CD4-positive, alpha-beta T cell treated with Interleukin-4 for 4 hours (primary cell): ENCODE data around the gene PHYH.
"Not testable (repeated sequence)": the region's sequence is repeated elsewhere in the genome, so short reads cannot be mapped to it uniquely, and the experiment has no call there.

Experiments used
- DNase-seq: peaks from one replicate; pipeline ENCODE4 v3.0.0-alpha.2; 2020

The PHYH gene

DNA sequence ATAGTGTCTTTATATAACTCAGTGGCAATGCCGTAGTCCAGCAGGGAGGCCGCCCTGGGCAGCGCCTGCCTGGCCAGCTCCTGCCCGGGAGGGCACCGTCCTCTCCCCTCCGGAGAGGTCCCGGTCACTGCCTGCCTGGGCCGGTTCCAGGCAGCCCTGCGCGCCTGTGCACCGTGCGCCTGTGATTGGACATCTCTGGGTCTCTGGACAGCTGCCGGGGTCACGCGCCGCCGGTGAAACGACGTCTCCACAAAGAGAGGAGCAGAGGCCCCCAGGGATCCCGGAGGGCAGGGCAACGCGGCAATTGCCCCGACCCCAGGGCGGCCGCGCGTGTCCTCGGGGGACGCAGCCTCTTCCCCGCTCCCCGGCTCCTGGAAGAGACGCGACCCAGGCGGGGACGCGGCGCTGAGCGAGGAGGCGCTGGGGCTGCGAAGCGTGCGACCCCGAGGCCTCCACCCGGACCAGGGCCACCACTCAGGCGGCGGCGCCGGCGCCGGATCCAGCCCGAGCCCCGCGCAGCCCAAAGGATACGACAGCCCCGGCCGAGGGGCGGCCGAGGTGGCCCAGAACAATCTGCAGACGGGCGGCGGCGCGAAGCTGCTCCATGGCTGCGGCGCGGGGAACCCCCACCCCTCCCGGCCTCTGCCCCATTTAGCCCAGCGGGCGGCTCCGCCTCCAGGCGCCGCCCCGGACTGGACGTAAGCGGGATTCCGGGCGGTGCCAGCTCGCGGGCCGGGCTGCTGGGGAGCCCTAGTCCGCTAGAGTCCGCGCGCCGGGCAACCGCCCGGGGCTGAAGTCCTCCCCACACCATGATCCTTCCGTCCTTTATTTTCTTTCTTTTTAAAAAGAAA is at the start of gene PHYH:
PHYH (minus strand) TSS at position 628 of the 851 bp plus-strand sequence; CDS start at position 606, 22 bp downstream.
- peak; percentile 77 for DNase-seq

DNA sequence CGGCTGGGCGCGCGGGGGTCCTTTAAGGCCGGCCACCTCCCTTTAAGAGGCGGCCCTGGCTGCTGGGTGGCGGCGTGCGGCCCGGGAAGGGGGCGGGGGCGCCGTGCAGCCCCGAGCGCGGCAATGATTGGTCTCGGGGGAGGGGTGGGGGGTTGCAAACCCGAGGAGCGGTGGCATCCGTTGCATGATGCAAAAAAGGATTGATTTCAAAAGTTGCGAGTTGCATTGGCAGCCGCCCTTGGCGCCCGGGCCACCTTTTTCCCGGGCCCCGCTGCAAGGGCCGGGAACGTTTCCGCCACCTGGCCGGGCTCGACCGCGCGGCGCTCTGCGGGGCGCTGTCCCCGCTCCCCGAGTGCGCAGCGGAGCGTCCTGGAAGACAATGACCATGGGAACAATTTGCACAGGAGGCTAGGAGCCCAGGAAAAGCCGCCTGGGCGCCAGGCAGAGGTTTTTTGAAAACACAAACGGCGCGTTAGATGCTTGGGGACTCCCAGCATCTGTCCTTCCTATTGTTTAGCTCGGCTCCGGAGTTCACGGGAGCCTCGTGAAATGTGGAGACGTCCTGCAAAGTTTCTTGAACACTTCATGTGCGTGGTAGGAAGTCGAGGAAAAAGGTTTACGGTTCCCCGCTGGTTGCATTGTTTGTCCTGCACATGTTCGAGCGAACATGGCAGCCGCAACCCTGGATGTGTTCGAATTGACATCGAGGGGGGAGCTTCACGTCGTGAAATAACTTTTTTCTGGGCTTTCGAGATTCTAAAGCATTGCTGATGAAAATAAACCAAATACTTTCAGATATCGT is 48.6 kb upstream of the PHYH start, which contains the start of gene SEPHS1:
SEPHS1 (minus strand) TSS at position 78 of the 802 bp plus-strand sequence. CDS start 3,343 bp downstream, outside the sequence.
- peak; percentile 84 for DNase-seq

DNA sequence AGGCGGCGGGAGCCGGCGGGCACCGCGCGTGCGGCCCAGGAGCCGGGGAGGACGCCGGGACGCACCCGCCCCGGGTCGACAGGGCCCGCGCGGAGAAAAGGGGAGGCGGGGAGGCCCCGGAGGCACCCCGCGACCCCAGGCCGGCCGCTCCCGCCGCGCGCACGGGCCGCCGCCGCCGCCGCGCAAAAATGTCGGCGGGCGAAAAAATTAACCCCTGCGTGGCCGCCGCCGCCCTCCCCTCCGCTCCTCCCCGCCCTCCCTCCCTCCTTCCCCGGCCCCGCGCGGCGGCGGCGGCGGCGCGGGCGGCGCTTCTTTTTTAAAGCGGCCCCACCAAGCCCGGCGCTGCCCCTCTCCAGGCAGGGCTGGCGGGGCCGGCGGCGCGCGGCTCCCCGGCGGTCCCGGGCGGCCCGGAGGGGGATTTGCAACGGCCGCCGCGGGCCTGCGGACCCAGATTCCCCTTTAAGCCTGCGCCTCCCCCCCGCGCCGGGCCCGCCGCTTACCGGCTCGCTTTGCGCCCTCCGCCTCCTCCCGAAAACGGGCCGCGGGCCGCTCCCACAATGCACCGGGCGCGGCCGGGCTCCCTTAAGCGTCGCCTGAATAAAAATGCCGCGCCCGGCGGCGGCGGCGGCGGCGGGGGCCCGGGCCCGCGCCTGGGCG is 47.8 kb upstream of the PHYH start:
- peak; percentile 76 for DNase-seq

DNA sequence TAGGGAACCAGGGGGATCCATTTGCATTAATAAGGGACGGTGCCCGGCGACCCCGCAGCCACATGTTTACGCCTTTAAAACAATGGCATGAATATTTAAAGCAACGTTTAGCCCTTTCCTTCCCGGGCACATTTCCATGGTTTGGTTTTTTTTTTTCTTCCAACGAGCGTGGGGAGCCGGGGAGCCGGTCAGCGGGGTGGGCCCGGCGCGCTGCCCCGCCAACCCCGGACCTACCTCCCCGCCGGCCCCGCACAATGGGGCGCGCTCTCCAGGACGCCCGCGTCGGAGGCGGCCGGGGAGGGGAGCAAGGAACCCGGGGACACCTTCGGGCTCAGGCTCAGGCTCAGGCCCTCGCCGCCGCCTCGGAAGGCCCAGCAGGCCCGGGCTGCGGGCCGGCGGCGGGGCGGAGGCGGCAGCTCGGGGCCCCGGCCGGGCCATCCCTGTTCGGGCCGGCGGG is 47.2 kb upstream of the PHYH start:
- DNase-seq = no peak

DNA sequence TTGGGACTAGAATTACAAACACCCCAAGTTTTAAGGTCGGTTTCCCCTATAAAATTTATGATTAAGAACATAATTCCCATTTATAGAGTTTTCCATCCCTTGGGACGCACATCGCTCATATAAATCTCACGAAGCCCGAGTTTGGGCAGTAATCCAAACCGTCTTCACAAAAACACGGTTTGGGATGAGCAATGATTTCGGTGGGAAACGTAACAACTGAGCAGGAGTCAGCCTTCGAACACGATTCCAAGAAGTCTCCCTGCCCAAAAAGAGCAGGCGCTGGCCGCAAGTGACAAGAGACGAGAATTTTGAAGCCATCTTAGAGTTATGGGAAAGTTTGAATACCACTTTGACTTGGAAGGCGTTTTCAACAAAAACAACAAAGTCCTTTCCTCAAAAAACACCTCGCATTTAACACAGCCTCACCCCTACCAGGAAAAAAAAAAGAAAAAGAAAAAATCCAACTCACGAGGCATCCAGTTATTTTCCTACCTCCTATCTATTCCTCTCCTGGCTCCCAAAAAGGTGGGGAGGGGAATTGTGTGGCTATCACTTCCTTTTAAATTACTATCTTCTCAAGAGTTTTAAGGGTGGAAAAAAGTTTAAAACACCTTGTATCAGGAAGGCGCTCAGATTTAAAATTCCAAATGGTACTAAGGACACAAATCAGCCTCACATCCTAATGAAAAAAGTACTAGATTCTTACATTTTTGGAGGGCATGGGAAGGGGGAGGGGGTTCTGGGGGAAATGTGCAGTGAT is 46.6 kb upstream of the PHYH start:
- no peak for DNase-seq

DNA sequence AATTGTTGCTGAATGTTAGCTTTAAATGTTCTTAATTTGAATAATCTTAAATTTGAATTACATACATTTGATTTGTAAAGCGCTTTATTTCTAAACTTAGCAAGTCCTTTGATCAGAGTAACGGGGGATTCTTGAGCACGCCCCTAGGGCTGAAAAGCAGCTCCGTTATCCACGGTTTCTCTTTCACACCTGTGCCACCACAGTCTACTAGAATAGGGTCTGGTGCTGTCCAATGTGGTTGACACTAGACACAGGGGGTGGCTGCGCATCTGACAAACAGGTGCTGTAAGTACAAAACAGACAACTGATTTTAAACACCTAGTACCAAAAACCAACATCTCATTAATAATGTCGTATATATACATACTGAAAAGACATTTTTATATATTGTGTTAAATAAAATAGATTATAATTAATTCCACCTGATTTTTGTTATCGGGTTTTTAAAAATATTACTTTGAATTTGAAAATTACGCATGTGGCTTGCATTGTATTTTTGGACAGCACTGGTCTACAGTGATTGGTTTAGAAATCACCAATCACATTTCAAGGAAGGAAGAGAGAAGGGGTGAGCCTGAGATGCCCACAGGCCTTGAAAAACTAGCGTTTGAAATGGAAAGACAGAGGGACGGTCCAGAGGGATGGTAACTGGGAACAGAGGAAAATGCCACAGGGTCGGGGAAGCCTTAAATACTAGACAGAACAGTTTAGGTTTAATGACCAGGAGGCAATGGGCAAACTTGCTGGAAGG is 40.9 kb upstream of the PHYH start:
- peak; percentile 55 for DNase-seq

DNA sequence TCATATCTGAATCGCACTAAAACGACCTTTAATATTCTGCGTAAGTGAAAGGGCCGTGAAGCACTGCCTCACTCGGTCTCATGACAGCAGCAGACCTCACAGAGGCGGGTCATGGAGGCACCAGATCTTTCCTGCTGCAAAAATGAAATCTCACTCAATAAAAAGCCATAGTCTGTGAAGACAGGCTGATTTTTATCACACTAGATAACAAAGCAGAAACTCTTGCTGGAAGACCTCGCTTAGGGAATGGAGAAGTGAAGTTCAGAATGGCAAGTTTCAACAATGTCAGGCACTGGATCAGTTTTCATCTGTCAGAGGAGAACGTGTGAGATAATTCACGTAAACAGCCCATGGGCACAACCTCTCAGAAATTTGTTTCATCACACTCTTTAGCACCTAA is 40.2 kb upstream of the PHYH start:
- no peak for DNase-seq

DNA sequence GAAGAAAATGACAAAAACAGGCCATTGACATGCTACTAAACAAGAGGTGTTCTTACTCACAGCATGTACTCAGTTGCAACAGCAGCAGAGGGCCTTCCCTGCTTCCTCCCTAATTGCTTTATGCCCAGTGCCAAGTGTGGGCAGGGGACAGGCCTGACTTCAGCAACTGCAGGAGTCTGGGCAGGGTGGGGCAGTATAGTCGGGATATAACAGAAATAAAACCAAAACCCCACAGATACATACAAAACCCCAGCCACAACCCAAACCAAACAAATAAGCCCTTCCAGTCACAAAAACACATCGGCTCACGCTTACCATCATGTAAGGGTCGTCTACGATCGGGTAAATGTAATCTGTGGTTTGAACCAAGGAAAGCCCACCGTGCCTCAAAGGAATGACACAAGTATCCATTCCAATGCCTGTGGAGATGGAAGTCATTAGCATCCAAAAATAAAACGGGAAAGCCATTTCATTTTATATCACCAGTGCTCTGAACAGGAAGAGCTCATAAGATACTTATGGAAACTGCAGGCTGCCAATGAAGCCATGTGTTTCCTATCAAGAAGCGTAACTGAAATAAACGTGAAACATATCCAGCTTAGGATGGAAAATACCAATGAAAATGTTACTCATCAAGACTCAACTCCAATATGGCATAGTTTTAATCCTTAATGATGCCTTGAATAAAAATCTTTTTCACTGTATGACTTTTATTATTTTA is 38.7 kb upstream of the PHYH start:
- no peak for DNase-seq

DNA sequence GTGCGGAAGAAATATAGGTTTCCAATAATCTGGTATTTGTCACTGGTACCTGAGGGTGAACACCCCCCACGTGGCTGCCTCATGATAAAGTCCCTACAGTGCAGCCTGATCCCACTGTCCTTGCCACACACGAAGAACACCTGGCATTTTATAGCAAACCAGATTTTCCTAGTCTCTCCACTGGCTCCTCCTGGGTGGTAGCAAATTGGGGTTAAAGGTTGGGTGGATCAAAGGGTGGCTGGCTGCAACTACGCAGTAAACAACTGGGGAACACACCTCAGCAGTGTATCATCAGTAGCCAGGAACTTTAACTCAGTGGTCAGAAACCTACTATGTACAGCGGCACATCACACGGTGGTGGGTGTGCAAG is 37.9 kb upstream of the PHYH start:
- DNase-seq = no peak

DNA sequence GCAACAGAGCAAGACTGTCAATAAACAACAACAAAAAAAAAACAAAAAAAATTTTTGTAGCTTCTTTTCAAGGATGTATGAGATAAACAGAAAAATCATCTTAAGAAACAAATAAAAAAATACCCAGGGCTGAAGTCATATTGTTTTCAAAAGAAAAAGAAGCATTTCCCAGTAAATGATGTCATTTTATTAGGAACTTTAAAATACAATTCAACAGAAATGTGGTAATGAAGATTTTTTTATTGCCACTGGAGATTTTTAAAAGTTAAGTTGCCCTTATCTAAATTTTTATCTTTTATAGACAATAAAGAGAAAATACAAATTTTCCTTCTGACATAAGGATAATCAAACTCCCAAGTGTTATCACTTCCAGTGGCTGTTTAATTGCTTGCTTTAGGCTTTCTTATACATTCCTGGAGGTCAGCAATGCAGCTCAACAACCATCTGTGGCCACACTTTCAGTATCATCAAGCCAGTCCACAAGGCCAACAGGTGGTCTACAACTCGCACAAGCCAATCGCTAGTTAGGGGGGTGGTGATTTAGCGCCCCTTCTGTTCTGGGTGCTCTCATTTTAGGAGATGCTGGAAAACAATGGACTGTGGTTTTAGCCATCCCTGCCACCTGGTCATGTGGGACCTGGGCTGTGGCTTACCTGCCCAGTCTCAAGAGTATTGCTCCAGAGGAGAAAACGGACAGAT is 37.4 kb upstream of the PHYH start:
- no peak for DNase-seq

DNA sequence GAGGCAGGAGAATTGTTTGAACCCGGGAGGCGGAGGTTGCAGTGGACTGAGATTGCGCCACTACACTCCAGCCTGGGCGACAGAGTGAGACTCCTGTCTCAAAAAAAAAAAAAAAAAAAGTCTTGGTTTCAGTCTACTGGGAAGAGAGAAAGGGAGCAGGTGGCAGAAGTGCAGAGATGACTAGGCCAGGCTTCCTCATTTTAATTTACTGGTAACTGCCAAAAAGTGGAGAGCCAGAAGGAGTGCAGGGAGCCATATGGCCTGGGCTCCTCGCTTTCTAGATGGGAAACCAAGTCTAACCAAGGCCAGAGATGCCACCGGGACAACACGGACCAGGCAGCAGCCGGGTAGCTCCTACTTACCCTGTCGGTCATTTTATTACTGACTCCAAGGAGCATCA is 36.0 kb upstream of the PHYH start:
- DNase-seq = no peak

DNA sequence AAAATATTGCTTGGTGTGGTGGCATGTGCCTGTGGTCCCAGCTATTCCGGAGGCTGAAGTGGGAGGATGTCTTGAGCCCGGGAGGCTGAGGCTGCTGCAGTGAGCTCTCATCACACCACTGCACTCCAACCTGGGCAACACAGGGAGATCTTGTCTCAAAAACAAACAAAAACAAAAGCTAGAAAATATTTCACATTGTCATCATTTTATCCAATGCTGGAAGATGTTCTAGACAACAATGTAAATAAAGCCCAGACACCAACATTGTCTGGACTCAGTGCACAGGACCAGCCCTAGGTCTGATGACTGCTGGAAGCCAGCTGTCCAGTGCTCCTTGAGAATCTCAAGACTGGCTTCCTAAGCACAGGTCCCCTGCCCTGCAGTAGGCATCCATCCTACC is 34.7 kb upstream of the PHYH start:
- DNase-seq = no peak

DNA sequence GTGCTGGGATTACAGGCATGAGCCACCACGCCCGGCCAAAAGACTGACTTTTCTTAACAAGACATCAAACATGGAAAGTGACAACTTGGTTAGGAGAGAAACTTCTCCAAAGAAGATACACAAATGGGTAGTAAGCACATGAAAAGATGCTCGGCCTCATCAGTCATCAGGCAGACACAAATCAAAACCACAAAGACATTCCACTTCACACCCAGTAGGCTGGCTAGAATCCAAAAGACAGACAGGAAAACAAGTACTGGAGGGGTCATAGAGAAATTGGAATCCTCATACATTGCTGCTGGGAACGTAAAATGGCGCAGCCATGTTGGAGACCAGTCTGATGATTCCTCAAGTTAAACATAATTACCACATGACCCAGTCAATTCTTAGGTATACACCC is 31.8 kb upstream of the PHYH start:
- DNase-seq = no peak

DNA sequence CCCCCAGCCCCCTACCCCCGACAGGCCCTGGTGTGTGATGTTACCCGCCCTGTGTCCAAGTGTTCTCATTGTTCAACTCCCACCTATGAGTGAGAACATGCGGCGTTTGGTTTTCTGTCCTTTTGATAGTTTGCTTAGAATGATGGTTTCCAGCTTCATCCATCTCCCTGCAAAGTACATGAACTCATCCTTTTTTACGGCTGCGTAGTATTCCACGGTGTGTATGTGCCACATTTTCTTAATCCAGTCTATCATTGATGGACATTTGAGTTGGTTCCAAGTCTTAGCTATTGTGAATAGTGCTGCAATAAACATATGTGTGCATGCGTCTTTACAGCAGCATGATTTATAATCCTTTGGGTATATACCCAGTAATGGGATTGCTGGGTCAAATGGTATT is 31.1 kb upstream of the PHYH start:
- DNase-seq = not testable (repeated sequence)

DNA sequence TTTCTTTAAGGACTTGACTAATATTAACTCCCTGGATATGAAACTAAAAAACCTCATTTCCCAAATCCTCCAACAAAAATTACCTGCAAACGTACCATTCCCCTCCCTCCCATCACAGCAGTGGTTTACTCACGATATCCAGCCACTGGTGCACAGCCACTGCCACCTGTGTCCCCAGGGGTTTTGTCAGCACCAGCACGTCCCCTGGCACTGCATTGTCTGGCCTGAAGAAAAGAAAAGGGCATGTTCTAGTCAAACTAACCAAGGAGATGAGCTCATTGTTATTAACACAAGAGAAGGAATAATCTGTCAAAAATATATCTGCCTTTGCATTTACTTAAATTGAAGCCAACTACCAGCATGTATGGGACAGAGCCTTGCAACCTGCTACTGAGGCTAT is 29.7 kb upstream of the PHYH start:
- no peak for DNase-seq

DNA sequence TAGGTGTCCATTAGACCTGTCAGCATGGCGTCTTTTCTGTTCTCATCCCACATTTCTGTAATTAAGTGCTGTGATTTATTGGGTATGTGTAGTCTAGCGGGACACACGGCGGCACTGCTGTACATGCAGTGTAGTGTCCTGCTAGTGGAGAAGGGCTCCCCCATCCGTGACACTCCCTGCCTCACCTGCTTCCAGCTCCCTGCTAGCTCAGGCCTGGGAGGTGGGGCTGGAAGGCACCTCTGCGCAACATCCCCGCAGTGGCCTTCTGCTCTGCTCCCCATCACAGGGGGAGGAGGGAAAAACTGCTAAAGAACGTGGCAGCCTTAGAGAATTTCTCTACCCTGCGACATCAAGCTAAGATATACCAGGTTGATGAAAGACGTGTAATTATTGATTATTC is 28.7 kb upstream of the PHYH start:
- DNase-seq = no peak

DNA sequence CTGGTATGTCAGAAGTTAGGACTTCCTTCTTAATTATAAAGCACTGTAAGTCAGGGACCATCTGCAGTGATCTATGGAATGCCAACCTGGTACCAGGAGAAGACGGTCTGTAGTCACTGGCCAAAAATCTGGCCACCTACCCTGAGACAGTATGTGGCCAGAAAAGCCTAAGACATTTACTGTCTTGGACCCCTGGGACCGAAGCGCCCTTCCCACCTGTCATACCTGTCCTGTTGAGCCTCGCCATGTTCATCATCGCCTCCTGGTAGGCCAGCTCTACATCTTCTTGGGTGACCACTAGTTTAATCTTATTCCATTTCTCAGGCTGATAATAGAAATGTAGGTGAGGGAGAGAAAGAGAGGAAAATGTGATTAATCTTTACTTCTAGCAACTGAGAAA is 28.3 kb upstream of the PHYH start:
- no peak for DNase-seq

DNA sequence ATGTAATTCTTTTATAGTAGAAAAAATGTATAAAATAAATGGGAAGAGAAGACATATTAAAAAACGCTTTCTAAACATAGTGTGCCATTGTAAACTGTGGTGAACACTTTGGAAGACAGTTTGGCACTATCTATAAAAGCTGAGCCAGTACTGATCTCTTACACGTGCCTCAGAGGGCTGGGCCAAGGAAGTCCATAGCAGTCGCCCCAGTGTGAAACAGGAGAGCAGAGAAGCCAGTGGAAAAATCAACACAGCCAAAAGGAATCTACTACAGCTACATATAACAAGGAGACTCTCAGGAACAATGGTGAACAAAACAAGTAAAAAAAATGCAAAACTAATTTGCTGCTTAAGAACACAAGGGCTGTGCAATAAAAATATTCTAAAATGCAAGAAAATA is 27.7 kb upstream of the PHYH start:
- DNase-seq = no peak

DNA sequence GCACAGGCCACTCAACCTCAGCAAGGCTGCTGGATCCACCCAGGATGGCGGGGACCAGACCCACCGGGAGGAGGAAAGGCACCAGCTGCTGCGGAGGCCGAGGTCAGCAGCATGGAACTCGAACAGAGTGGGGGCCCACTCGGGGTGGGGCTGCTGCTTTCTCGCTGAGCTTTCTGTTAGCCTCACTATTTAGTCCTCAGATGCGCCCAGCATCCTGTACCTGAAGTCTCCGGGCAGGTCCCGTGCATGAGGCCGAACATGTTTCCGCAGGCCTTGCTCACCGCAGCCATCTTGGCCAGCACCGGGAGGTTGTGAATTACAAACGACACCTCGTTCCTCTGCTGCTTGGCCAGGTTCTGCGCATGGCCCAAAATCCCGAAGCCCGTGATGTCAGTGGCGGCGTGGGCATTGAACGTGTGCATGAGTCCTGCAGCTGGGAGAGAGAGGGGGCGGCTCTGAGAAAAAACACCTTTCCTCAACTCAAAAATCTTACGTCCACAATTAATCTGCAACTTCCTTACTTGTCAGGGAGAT is 22.8 kb upstream of the PHYH start:
- DNase-seq = no peak

DNA sequence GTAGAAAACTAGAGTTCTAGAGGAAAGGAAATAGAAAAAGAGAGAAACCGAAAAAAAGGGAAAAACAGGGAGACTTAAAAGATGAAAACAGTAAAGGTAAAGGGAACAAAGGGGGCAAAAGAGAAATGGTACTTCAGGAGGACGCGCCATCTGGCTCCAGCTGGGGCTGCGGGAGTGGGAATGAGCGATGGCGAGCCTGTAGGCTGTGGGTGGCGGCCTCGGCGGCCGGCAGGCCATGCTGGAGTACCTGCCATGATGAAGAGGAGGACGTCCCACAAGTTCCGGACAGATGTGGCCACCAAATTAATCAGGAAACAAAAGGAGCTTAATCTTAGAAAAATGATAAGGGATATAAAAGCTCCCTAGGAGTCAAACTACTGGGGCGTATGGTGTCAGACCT is 21.7 kb upstream of the PHYH start:
- DNase-seq = no peak
